HEK293T (cell line): ENCODE data around the gene RASGRP2.

Experiments
- CTCF ChIA-PET: fragments of 350-600 bp; formaldehyde crosslinking; extraction: SDS; loops from one replicate; lab custom pipeline; 2021; ENCODE audit warnings: antibody characterized with exemption, inconsistent platforms; lab: Yijun Ruan, JAX
- POLR2A ChIA-PET: fragments of 350-600 bp; formaldehyde crosslinking; extraction: SDS; loops from one replicate; lab custom pipeline; 2020; ENCODE audit warnings: antibody characterized with exemption, inconsistent platforms; lab: Yijun Ruan, JAX
- DNase-seq: peaks from one replicate; pipeline ENCODE4 v3.0.0; 2012; ENCODE audit warnings: mixed read lengths; ENCODE audit errors: extremely low spot score
- ARNT ChIP-seq: fragments of 450-650 bp; IDR thresholded peaks from 2 replicates; pipeline ENCODE4 v1.6.1; 2017; ENCODE audit warnings: mild to moderate bottlenecking
- BHLHE40 ChIP-seq: fragments of 450-650 bp; IDR thresholded peaks from 2 replicates; pipeline ENCODE4 v1.6.1; 2016; ENCODE audit warnings: mild to moderate bottlenecking, moderate library complexity, borderline replicate concordance
- CTBP1 ChIP-seq: fragments of 450-650 bp; IDR thresholded peaks from 2 replicates; pipeline ENCODE4 v1.6.1; 2016; ENCODE audit warnings: borderline replicate concordance
- ELF4 ChIP-seq: fragments of 450-650 bp; IDR thresholded peaks from 2 replicates; pipeline ENCODE4 v1.6.1; 2017; ENCODE audit warnings: antibody characterized with exemption
- FOXA1 ChIP-seq: fragments of 450-650 bp; IDR thresholded peaks from 2 replicates; pipeline ENCODE4 v1.6.1; 2016; ENCODE audit warnings: mild to moderate bottlenecking
- FOXK2 ChIP-seq: fragments of 450-650 bp; IDR thresholded peaks from 2 replicates; pipeline ENCODE4 v1.6.1; 2016; ENCODE audit warnings: mild to moderate bottlenecking
- FOXM1 ChIP-seq: fragments of 450-650 bp; IDR thresholded peaks from 2 replicates; pipeline ENCODE4 v1.6.1; 2017; ENCODE audit warnings: mild to moderate bottlenecking, borderline replicate concordance
- HDGF ChIP-seq: fragments of 450-650 bp; IDR thresholded peaks from 2 replicates; pipeline ENCODE4 v1.6.1; 2017; ENCODE audit warnings: antibody characterized with exemption, borderline replicate concordance
- L3MBTL2 ChIP-seq: fragments of 450-650 bp; conservative IDR thresholded peaks from 2 replicates; pipeline ENCODE4 v1.6.1; 2016; ENCODE audit warnings: mild to moderate bottlenecking
- LEF1 ChIP-seq: fragments of 450-650 bp; IDR thresholded peaks from 2 replicates; pipeline ENCODE4 v1.6.1; 2017; ENCODE audit warnings: mild to moderate bottlenecking, borderline replicate concordance
- NFRKB ChIP-seq: fragments of 450-650 bp; IDR thresholded peaks from 2 replicates; pipeline ENCODE4 v1.6.1; 2016; ENCODE audit warnings: mild to moderate bottlenecking, moderate library complexity
- SP1 ChIP-seq: fragments of 450-650 bp; IDR thresholded peaks from 2 replicates; pipeline ENCODE4 v1.6.1; 2017
- SUZ12 ChIP-seq: fragments of 450-650 bp; IDR thresholded peaks from 2 replicates; pipeline ENCODE4 v1.6.1; 2016; ENCODE audit warnings: mild to moderate bottlenecking
- TARDBP ChIP-seq: fragments of 450-650 bp; IDR thresholded peaks from 2 replicates; pipeline ENCODE4 v1.6.1; 2016
- ZNF384 ChIP-seq: fragments of 450-650 bp; IDR thresholded peaks from 2 replicates; pipeline ENCODE4 v1.6.1; 2016
- TF ChIP-seq, protein P1 (sequence below): fragments of 450-650 bp; IDR thresholded peaks from 2 replicates; pipeline ENCODE4 v1.6.1; 2016

The RASGRP2 gene

GRCh38 chr11:64698427-64698826 is 45.5 kb downstream of the RASGRP2 start:
- no peak for DNase-seq
- no peak for TF ChIP-seq FOXM1
- TF ChIP-seq, protein P1, sequence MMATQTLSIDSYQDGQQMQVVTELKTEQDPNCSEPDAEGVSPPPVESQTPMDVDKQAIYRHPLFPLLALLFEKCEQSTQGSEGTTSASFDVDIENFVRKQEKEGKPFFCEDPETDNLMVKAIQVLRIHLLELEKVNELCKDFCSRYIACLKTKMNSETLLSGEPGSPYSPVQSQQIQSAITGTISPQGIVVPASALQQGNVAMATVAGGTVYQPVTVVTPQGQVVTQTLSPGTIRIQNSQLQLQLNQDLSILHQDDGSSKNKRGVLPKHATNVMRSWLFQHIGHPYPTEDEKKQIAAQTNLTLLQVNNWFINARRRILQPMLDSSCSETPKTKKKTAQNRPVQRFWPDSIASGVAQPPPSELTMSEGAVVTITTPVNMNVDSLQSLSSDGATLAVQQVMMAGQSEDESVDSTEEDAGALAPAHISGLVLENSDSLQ = no peak
- TF ChIP-seq CTBP1 = no peak
- TF ChIP-seq ZNF384 = no peak
- no peak for TF ChIP-seq FOXK2
- TF ChIP-seq ARNT = no peak
- TF ChIP-seq HDGF = no peak
- no peak for TF ChIP-seq FOXA1
- no peak for TF ChIP-seq ELF4
- TF ChIP-seq L3MBTL2 = no peak
- TF ChIP-seq BHLHE40 = no peak
- TF ChIP-seq TARDBP = no peak
- no peak for TF ChIP-seq NFRKB
- no peak for TF ChIP-seq SP1
- no peak for TF ChIP-seq LEF1
- TF ChIP-seq SUZ12 = no peak
- POLR2A ChIA-PET = no interaction called here
- CTCF ChIA-PET = interaction anchor here (0.9 kb wide), 1 partner anchor 10 kb away, joined by 8 read pairs; no protein-coding TSS in a partner anchor

DNA sequence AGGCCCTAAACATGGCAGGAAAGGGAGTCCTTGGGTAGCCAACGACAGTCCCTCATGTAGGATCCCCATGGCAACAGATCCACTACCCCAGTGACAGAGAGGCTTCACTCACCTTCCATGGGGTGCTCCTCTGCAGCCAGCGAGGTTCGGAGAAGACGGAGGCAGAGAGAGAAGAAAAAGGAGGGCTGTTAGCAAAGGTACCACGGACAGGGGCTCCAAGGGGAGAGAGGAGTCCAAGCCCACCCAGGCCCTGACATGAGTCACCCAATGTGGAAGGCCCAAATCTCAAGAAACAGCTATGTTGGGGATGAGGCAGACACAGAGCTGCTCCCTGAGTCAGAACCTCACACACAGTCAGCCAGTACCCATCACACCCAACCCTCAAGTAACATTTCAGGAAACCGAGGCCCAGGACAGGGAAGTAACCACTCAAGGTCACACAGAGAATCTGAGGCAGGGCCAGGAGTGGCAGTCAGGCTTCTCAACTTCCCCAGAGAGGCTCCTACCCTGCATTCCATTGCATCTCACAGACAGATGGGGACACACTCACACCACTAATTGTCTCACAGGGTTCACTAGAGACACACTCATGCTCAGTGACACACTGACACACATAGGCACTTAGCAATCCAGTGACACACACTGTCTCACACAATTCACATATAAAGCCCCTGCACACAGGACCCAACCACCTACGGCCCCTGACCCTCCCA is 46.1 kb downstream of the RASGRP2 start:
- DNase-seq = no peak
- ChIA-PET POLR2A (no interaction called here), CTCF (interaction anchor here (0.7 kb wide), 1 partner anchor 9 kb away, joined by 5 read pairs; no protein-coding TSS in a partner anchor)
- no peak for TF ChIP-seq FOXK2
- TF ChIP-seq NFRKB = no peak
- TF ChIP-seq TARDBP = no peak
- no peak for TF ChIP-seq ZNF384
- no peak for TF ChIP-seq FOXM1
- TF ChIP-seq LEF1 = no peak
- TF ChIP-seq SP1 = no peak
- TF ChIP-seq L3MBTL2 = no peak
- TF ChIP-seq CTBP1 = no peak
- no peak for TF ChIP-seq ELF4
- no peak for TF ChIP-seq BHLHE40
- no peak for TF ChIP-seq HDGF
- TF ChIP-seq SUZ12 = no peak

GRCh38 chr11:64696045-64696444 is 47.9 kb downstream of the RASGRP2 start:
- DNase-seq = no peak
- no peak for TF ChIP-seq NFRKB
- TF ChIP-seq SUZ12 = no peak
- no peak for TF ChIP-seq LEF1
- TF ChIP-seq ZNF384 = no peak
- ChIA-PET POLR2A (no interaction called here), CTCF (no interaction called here)

DNA sequence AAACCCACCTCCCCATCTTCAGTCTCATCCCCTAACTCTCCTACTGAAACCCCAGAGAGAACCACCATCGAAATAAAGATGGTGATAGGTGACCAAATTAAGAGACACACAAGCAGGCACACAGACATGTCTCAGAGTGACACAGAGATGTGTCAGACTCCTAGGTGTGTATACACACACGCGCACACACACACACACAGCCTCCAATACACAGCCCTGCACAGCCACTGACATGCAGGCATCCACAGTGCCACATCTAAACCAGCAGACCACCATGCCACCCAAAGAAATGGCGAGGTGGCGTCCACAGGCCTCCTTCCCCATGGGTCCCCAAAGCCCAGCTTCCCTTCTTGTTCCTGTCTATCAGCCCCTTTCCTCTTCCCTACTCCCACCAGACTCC is 48.4 kb downstream of the RASGRP2 start:
- DNase-seq = no peak
- POLR2A ChIA-PET = no interaction called here
- TF ChIP-seq ARNT (no peak), BHLHE40 (no peak), FOXK2 (no peak), LEF1 (no peak), L3MBTL2 (no peak), TARDBP (no peak), HDGF (no peak), NFRKB (no peak), SP1 (no peak), FOXM1 (no peak), ZNF384 (no peak), SUZ12 (no peak), FOXA1 (no peak)
- TF ChIP-seq, protein P1 = no peak
- CTCF ChIA-PET = no interaction called here

- TF ChIP-seq TARDBP = no peak
- TF ChIP-seq SP1 = no peak
- TF ChIP-seq FOXM1 = no peak
- TF ChIP-seq L3MBTL2 = no peak
- no peak for TF ChIP-seq HDGF
- TF ChIP-seq LEF1 = no peak
- TF ChIP-seq, protein P1 = no peak
- no peak for TF ChIP-seq ARNT
- TF ChIP-seq BHLHE40 = no peak
- TF ChIP-seq CTBP1 = no peak
- no peak for TF ChIP-seq FOXK2
- TF ChIP-seq FOXA1 = no peak
- no peak for TF ChIP-seq SUZ12
- TF ChIP-seq NFRKB = no peak
- TF ChIP-seq ZNF384 = no peak
- TF ChIP-seq ELF4 = no peak
- DNase-seq = no peak
- POLR2A ChIA-PET = interaction anchor here (1.1 kb wide), 1 partner anchor 9 kb away, joined by 3 read pairs; no protein-coding TSS in a partner anchor
- CTCF ChIA-PET = no interaction called here
Observed at GRCh38 chr11:64694821-64695365, 49.0 kb downstream of the RASGRP2 start.
